Nucleus accumbens (tissue), 56 donors: Measurements from ENCODE around the gene MALSU1.

ENCODE experiments used
- DNase-seq, 56 donors: peaks; one replicate each; lab custom pipeline; 2025; lab: John Stamatoyannopoulos, UW

MALSU1 gene

GRCh38 chr7:23298885-23299769 is at the start of gene MALSU1:
MALSU1 (plus strand) TSS chr7:23299339; CDS start chr7:23299353, 14 bp downstream.
- DNase-seq = peak; percentile 65 to 98 (median 92)

DNA sequence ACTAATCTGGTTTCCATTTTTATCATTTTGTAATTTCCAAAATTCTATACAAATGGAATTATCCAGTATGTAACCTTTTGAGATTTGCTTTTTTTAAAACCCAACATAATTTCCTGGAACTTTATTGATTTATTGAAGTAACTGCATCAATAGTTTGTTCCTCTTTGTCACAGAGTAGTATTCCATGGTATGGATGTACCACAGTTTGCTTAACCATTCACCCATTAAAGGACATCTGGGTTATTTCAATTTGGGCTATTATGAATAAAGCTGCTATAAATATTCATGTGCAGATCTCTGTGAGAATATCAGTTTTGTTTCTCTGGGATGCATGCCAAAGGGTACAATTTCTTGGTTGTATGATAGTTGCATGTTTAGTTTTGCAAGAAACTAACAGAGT is 49.7 kb upstream of the MALSU1 start:
- no peak for DNase-seq

- no peak for DNase-seq
Measured at GRCh38 chr7:23254051-23254681, 45.0 kb upstream of the MALSU1 start.

GRCh38 chr7:23256731-23257130 is 42.4 kb upstream of the MALSU1 start:
- no peak for DNase-seq

- no peak for DNase-seq
Measured at GRCh38 chr7:23260371-23260770, 38.8 kb upstream of the MALSU1 start.

GRCh38 chr7:23261843-23262452 is 37.2 kb upstream of the MALSU1 start:
- peak in 25 of 56 donors; percentile 4 to 71 (median 21) for DNase-seq

- no peak for DNase-seq
Measured at GRCh38 chr7:23264916-23265458, 34.2 kb upstream of the MALSU1 start.

DNA sequence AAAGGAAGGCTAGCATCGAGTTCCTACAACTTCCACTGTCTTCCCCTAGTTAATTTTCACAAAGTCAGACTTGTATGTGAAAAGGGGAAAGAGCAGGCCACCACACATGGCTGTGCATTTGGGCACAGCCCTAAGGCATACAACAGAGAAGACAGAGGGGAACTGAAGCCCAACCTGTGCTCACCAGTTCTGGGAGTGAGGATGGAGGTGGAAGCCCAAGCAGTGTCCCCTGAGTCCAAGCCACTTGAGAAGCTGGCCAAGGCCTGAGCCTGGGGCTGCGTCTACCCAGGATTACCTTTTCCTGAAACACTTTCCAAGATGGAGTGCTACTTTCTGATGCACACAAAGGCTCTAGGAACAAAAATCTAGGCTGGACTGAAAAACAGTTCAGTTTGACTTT is 32.2 kb upstream of the MALSU1 start:
- DNase-seq = no peak

GRCh38 chr7:23267357-23267756 is 31.8 kb upstream of the MALSU1 start:
- no peak for DNase-seq

DNA sequence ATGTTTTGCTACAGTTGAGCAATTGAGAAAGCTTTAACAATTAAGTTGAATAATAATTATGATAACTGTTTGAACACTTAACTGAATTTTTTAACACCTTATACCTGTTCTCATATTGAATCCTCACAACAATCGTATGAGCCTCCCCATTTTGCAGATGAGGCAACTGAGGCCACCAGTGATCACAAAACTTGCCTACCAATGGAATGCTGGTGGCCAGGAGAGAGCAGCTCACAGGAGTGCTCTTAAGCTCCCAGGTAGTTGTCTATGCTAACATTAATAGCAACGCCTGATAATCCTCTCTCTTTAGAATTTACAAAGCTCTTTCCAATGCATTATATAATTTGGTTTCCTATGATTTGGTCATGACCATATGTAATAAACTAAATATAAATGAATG is 31.0 kb upstream of the MALSU1 start:
- no peak for DNase-seq

DNA sequence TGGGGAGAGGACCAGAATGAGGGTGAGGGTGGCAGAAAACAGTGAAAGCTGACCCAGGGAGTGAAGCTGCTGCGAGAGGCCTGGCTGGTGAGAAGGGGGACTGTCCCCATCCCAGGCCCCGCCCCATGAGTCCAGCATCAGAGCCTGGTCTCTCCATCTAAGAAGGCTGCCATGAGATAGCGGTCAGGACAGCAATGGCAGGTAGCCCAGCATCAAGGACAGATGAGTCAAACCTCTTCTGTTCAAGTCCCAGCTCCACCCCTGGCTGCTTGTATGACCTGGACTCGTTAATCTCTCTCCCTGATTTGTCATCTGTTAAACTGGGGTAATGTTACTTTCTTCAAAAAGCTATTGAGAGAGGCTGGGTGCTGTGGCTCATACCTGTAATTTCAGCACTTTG is 30.4 kb upstream of the MALSU1 start:
- DNase-seq = no peak

DNA sequence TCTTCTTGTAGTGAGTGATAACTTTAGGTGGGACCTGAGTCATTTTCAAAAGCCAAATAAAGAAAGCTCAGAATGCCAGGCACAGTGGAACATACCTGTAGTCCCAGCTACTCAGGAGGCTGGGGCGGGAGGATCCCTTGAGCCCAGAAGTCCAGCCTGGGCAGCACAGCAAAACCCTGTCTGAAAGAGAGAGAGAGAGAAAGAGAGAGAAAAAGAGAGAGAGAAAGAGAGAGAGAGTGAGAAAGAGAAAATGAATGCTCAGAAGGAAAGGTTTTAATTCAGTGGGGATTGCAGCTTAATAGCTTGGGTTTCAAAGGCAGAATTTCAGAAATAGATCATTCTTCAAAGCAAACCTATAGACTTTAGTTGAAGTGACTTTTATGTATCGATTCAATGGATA is 26.9 kb upstream of the MALSU1 start:
- DNase-seq = no peak

GRCh38 chr7:23273141-23273599 is 26.0 kb upstream of the MALSU1 start:
- DNase-seq = peak in 32 of 56 donors; percentile 1 to 62 (median 14)

GRCh38 chr7:23275912-23276311 is 23.2 kb upstream of the MALSU1 start:
- DNase-seq = no peak

- no peak for DNase-seq
Measured at GRCh38 chr7:23276376-23276775, 22.8 kb upstream of the MALSU1 start.

DNA sequence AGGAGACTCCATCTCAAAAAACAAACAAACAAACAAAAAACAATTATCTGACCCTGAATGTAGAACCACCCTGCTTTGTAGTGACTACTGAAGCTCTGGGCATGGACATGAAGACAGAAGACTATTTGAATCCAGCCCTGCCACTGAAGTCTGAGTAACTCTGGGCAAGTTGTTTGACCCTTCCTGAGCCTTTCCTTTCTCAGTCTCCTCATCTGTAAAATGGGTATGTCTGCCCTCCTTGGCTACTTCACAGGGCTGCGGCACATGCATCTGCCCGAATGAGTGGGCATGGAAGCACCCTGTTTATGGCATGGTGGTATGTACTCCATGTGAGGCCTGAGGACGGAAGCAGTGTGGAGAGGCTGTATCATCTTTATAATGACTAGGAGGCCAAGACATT is 22.2 kb upstream of the MALSU1 start:
- no peak for DNase-seq

- peak in 6 of 56 donors; percentile 0 to 3 (median 2) for DNase-seq
Measured at GRCh38 chr7:23277359-23277989, 21.7 kb upstream of the MALSU1 start.

GRCh38 chr7:23279819-23280525 is 19.2 kb upstream of the MALSU1 start:
- no peak for DNase-seq

- DNase-seq = no peak
Measured at GRCh38 chr7:23283086-23283485, 16.1 kb upstream of the MALSU1 start.

DNA sequence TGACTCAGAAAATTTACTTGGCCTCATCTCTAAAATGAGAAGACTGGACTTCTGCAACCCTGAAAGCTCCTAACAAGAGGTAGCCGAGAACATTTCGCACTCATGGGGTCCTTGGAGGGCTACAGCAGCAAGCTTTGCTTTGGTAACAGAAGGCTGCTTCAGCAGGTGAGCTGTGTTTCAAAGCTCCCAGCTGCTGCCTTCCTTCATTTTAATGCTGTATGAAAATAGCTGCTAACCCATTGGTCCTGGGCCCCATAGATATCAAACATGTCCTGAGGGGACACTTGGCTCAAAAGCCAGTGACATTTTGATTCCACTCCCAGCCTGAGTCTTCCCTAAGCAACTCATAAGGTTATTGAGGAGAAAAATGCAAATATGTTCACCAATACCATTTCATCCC is 14.3 kb upstream of the MALSU1 start:
- no peak for DNase-seq
